MCF 10A (cell line): ENCODE measurements around the gene PRR33. TPM values are rescaled to one million over a fixed set of nuclear protein-coding genes. Genes with fewer than 3 reads are reported as not detected.

Source experiments
- BruUV-seq: library from RNA; stranded (reverse); fragments of 400-500 nt; replicated peaks from 2 replicates; lab custom pipeline; 2021; lab: Mats Ljungman, UMichigan
- CTCF ChIA-PET: fragments of 300-600 bp; sonication (Branson Sonifier 250); formaldehyde crosslinking; extraction: SDS; loops from one replicate; lab custom pipeline; 2021; ENCODE audit warnings: antibody characterized with exemption, inconsistent platforms; lab: Yijun Ruan, JAX
- POLR2A ChIA-PET: fragments of 300-600, 350-650 bp; sonication (Branson Sonifier 250); formaldehyde crosslinking; extraction: SDS; loops from one replicate; lab custom pipeline; 2020; ENCODE audit warnings: antibody characterized with exemption, inconsistent platforms; lab: Yijun Ruan, JAX
- DNase-seq: peaks from one replicate; pipeline ENCODE4 v3.0.0-alpha.2; 2018; ENCODE audit not compliant: unreplicated experiment
- H3K27ac Mint-ChIP-seq: one replicate; pipeline ENCODE4 v1.8.0; 2022; ENCODE audit warnings: mild to moderate bottlenecking, low read depth, mixed read lengths; ENCODE audit not compliant: unreplicated experiment
- H3K27me3 Mint-ChIP-seq: one replicate; pipeline ENCODE4 v1.8.0; 2022; ENCODE audit warnings: mixed read lengths; ENCODE audit not compliant: insufficient read depth, unreplicated experiment
- H3K36me3 Mint-ChIP-seq: one replicate; pipeline ENCODE4 v1.8.0; 2022; ENCODE audit warnings: mild to moderate bottlenecking, moderate library complexity, mixed read lengths; ENCODE audit not compliant: insufficient read depth, unreplicated experiment
- H3K4me1 Mint-ChIP-seq: one replicate; pipeline ENCODE4 v1.8.0; 2022; ENCODE audit warnings: mixed read lengths; ENCODE audit not compliant: insufficient read depth, unreplicated experiment
- H3K4me3 Mint-ChIP-seq: one replicate; pipeline ENCODE4 v1.8.0; 2022; ENCODE audit warnings: mild to moderate bottlenecking, moderate library complexity, mixed read lengths; ENCODE audit not compliant: unreplicated experiment
- H3K9me3 Mint-ChIP-seq: one replicate; pipeline ENCODE4 v1.8.0; 2022; ENCODE audit warnings: mixed read lengths; ENCODE audit not compliant: unreplicated experiment
- CTCF ChIP-seq: fragments of 200-600 bp; IDR thresholded peaks from one replicate; pipeline ENCODE4 v1.8.0; 2022; ENCODE audit warnings: antibody characterized with exemption, mild to moderate bottlenecking; ENCODE audit not compliant: unreplicated experiment
- intact Hi-C: fragments of 100-400 bp; cut with micrococcal nuclease; formaldehyde crosslinking; loops from 2 replicates; pipeline ENCODE4 v1.14.1; 2022
- total RNA-seq: library from RNA; stranded (reverse); gene quantifications from 2 replicates; pipeline ENCODE4 v1.2.3, GENCODE V29; 2022

Gene PRR33
- total RNA-seq, 1 experiment from 2014 or later, result not detected

GRCh38 chr11:1862588-1863351, 28.9 kb downstream of the PRR33 start:
- no peak for TF ChIP-seq CTCF

GRCh38 chr11:1861435-1862411, 30.0 kb downstream of the PRR33 start:
- Mint-ChIP-seq H3K4me1 (peaks cover 27% of the 10 kb centered on the region), H3K27me3 (no peaks in the 10 kb centered on the region), H3K9me3 (no peaks in the 10 kb centered on the region), H3K27ac (no peak overlapping the region), H3K4me3 (no peak overlapping the region), H3K36me3 (no peaks in the 10 kb centered on the region)
- intact Hi-C loops, result no loop called here
- DNase-seq, result no peak
- CTCF ChIA-PET, result interaction anchor here (0.7 to 1.5 kb wide), 5 partner anchors 15 to 168 kb away, joined by 3 to 5 read pairs (median 3); no protein-coding TSS in a partner anchor
- BruUV-seq, result no TSS peak
- POLR2A ChIA-PET, result interaction anchor here (0.9 to 1.7 kb wide), 4 partner anchors 18 to 168 kb away, joined by 3 to 8 read pairs (median 4); no protein-coding TSS in a partner anchor
- no peak for TF ChIP-seq CTCF

More at GRCh38 chr11:1862588-1863351, 28.9 kb downstream of the PRR33 start:
- intact Hi-C loops, result no loop called here
- Mint-ChIP-seq H3K27ac (peak overlapping the region; percentile 73), H3K4me1 (peaks cover 27% of the 10 kb centered on the region), H3K36me3 (no peaks in the 10 kb centered on the region), H3K4me3 (peak overlapping the region; percentile 54), H3K9me3 (no peaks in the 10 kb centered on the region), H3K27me3 (no peaks in the 10 kb centered on the region)
- no TSS peak for BruUV-seq
- POLR2A ChIA-PET, result interaction anchor here (0.9 to 1.7 kb wide), 5 partner anchors 19 to 169 kb away, joined by 3 to 8 read pairs (median 5); partner anchors contain the start of gene SYT8
- CTCF ChIA-PET, result interaction anchor here (0.7 to 1.5 kb wide), 8 partner anchors 13 to 329 kb away, joined by 3 to 5 read pairs (median 3); partner anchors contain the start of gene CTSD
- DNase-seq, result peak; percentile 87

GRCh38 chr11:1860108-1860507, 31.6 kb downstream of the PRR33 start:
- intact Hi-C loops, result no loop called here
- no TSS peak for BruUV-seq
- H3K27ac Mint-ChIP-seq, result no peak overlapping the region
- POLR2A ChIA-PET, result interaction anchor here (1.0 kb wide), 1 partner anchor 166 kb away, joined by 4 read pairs; no protein-coding TSS in a partner anchor
- no peak for DNase-seq
- H3K27me3 Mint-ChIP-seq, result no peaks in the 10 kb centered on the region
- no peaks in the 10 kb centered on the region for H3K9me3 Mint-ChIP-seq
- peaks cover 27% of the 10 kb centered on the region for H3K4me1 Mint-ChIP-seq
- no peak overlapping the region for H3K4me3 Mint-ChIP-seq
- H3K36me3 Mint-ChIP-seq, result no peaks in the 10 kb centered on the region
- no peak for TF ChIP-seq CTCF
- CTCF ChIA-PET, result interaction anchor here (0.6 to 1.4 kb wide), 4 partner anchors 15 to 208 kb away, joined by 3 to 6 read pairs (median 3); no protein-coding TSS in a partner anchor
